Erythroblast (primary cell): ENCODE results near the gene DIPK1B.

Experiments used
- GATA1 ChIP-seq: IDR thresholded peaks from 2 replicates; pipeline ENCODE4 v1.6.1; 2011; ENCODE audit warnings: low read depth, mild to moderate bottlenecking, control low read depth, low read length, moderate library complexity
- POLR2A ChIP-seq: IDR thresholded peaks from 2 replicates; pipeline ENCODE4 v1.6.1; 2011; ENCODE audit warnings: mild to moderate bottlenecking, low read length

DNA sequence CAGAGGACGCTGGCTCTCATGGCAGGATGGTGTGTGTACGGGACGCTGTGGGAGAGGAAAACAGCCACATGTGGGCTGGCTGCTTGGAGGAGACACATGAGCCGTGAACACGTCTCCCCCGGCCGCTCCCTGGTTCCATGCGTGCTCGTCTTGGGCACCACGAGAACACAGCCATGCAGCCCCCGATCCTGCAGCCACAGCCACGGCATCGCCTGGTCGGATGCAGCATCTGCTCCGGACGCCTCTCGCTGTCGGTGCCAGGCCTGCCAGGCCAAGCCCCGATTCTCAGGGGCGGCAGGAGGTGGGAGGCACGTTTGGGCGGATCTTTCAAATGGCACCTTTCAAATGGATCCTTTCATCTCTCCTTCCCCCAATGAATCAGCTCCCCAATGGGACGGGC is 27.1 kb downstream of the DIPK1B start:
- no peak for TF ChIP-seq POLR2A
- TF ChIP-seq GATA1: no peak
